Measurements from ENCODE around the gene PYGO1.

Gene PYGO1

GRCh38 chr15:55576943-55577342 lies 11.2 kb downstream of the PYGO1 start:
- DNase-seq (ENCODE audit: low spot score): no peak
- H2BK12ac ChIP-seq (ENCODE audit: low read length): no peak overlapping the region
- no peaks in the 10 kb centered on the region for H3K79me1 ChIP-seq (ENCODE audit: low read depth, low read length)
- H3K4me2 ChIP-seq (ENCODE audit: insufficient read depth, low read length, poor library complexity, severe bottlenecking): no peak overlapping the region
- H4K8ac ChIP-seq (ENCODE audit: low read depth, low read length): no peak overlapping the region
- peaks cover 0 to 9% of the 10 kb centered on the region in 2 donors for H3K9me3 ChIP-seq (replicated peaks in 1 of 2; ENCODE audit: control insufficient read depth in 2 of 2, insufficient read depth in 1 of 2, low read depth in 1 of 2, low read length in 2 of 2)
- H3K23ac ChIP-seq (ENCODE audit: low read depth, low read length, poor library complexity): no peak overlapping the region
- no peak overlapping the region for H2BK5ac ChIP-seq (ENCODE audit: low read length)
- no peak overlapping the region for H3K14ac ChIP-seq (ENCODE audit: low read length)
- H3K4me3 ChIP-seq (ENCODE audit: low read length in 2 of 2): no peak overlapping the region
- peaks cover 0 to 33% of the 10 kb centered on the region in 2 donors for H3K36me3 ChIP-seq (replicated peaks in 1 of 2; ENCODE audit: control insufficient read depth in 2 of 2, insufficient read depth in 2 of 2, low read length in 2 of 2)
- H3K4ac ChIP-seq (ENCODE audit: low read length): no peak overlapping the region
- H2BK120ac ChIP-seq (ENCODE audit: low read depth, low read length): no peak overlapping the region
- no peak overlapping the region for H2BK15ac ChIP-seq (ENCODE audit: low read length)
- no peak overlapping the region for H2AK5ac ChIP-seq (ENCODE audit: low read depth, low read length)
- H4K91ac ChIP-seq (ENCODE audit: low read depth, low read length, poor library complexity): no peak overlapping the region
- no peaks in the 10 kb centered on the region for H3K27me3 ChIP-seq (ENCODE audit: control insufficient read depth in 3 of 3, insufficient read depth in 3 of 3, low read depth in 1 of 3, low read length in 3 of 3)
- no peak overlapping the region for H3K27ac ChIP-seq (replicated peaks; ENCODE audit: low read length)
- no peak overlapping the region for H3K18ac ChIP-seq (ENCODE audit: low read length)
- WGBS, 2 donors (ENCODE audit: extremely low coverage in 2 of 2, insufficient read length in 2 of 2, insufficient replicate concordance in 1 of 2): no CpG with 5 or more reads among the region's 6 CpGs
- H3K4me1 ChIP-seq (ENCODE audit: control insufficient read depth in 2 of 2, insufficient read depth in 1 of 2, low read depth in 1 of 2, low read length in 2 of 2): no peaks in the 10 kb centered on the region
- no peak overlapping the region for H3K9ac ChIP-seq (ENCODE audit: low read depth, low read length, poor library complexity)
- no peak overlapping the region for H2AFZ ChIP-seq (ENCODE audit: low read length)

DNA sequence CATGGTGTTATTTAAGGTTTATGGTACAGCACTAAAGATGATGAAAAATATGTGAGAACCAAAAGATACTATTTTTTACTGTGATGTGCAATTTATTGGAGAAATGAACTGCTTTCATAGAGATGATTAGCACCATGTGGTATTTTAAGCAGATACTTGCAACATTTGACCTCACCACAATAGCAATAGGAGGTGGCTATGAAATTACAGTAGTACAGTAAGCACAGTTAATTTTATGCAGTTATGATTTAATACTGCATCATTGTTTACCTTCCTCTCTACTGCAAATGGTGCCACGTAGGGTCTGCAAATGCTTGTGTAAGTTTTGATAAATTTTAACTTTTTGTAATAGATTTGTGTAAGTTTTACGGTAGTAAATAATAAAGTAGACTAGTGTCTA lies 14.0 kb downstream of the PYGO1 start:
- H3K14ac ChIP-seq (ENCODE audit: low read length): no peak overlapping the region
- H3K23ac ChIP-seq (ENCODE audit: low read depth, low read length, poor library complexity): no peak overlapping the region
- H4K91ac ChIP-seq (ENCODE audit: low read depth, low read length, poor library complexity): no peak overlapping the region
- H3K27ac ChIP-seq (replicated peaks; ENCODE audit: low read length): no peak overlapping the region
- no peak overlapping the region for H3K4ac ChIP-seq (ENCODE audit: low read length)
- H2BK15ac ChIP-seq (ENCODE audit: low read length): no peak overlapping the region
- no peak overlapping the region for H2AFZ ChIP-seq (ENCODE audit: low read length)
- H3K9ac ChIP-seq (ENCODE audit: low read depth, low read length, poor library complexity): no peak overlapping the region
- H3K79me1 ChIP-seq (ENCODE audit: low read depth, low read length): no peaks in the 10 kb centered on the region
- no peaks in the 10 kb centered on the region for H3K4me1 ChIP-seq (ENCODE audit: control insufficient read depth in 2 of 2, insufficient read depth in 1 of 2, low read depth in 1 of 2, low read length in 2 of 2)
- no peak overlapping the region for H2BK120ac ChIP-seq (ENCODE audit: low read depth, low read length)
- no peak overlapping the region for H4K8ac ChIP-seq (ENCODE audit: low read depth, low read length)
- H2AK5ac ChIP-seq (ENCODE audit: low read depth, low read length): no peak overlapping the region
- H3K4me2 ChIP-seq (ENCODE audit: insufficient read depth, low read length, poor library complexity, severe bottlenecking): no peak overlapping the region
- 100% methylated on average over 1 of the region's 2 CpGs; no CpG with 5 or more reads in 1 of the 2 donors for WGBS, 2 donors (ENCODE audit: extremely low coverage in 2 of 2, insufficient read length in 2 of 2, insufficient replicate concordance in 1 of 2)
- H3K9me3 ChIP-seq (replicated peaks in 1 of 2; ENCODE audit: control insufficient read depth in 2 of 2, insufficient read depth in 1 of 2, low read depth in 1 of 2, low read length in 2 of 2): peaks cover 0 to 28% of the 10 kb centered on the region in 2 donors
- no peak overlapping the region for H2BK12ac ChIP-seq (ENCODE audit: low read length)
- H3K36me3 ChIP-seq (replicated peaks in 1 of 2; ENCODE audit: control insufficient read depth in 2 of 2, insufficient read depth in 2 of 2, low read length in 2 of 2): peaks cover 0 to 26% of the 10 kb centered on the region in 2 donors
- DNase-seq (ENCODE audit: low spot score): no peak
- no peak overlapping the region for H3K4me3 ChIP-seq (ENCODE audit: low read length in 2 of 2)
- no peak overlapping the region for H2BK5ac ChIP-seq (ENCODE audit: low read length)
- H3K18ac ChIP-seq (ENCODE audit: low read length): no peak overlapping the region
- H3K27me3 ChIP-seq (ENCODE audit: control insufficient read depth in 3 of 3, insufficient read depth in 3 of 3, low read depth in 1 of 3, low read length in 3 of 3): no peaks in the 10 kb centered on the region

GRCh38 chr15:55573224-55573623 lies 14.9 kb downstream of the PYGO1 start:
- no peak for DNase-seq (ENCODE audit: low spot score)
- Histone ChIP-seq H3K18ac (ENCODE audit: low read length) (no peak overlapping the region), H2BK120ac (ENCODE audit: low read depth, low read length) (no peak overlapping the region), H4K8ac (ENCODE audit: low read depth, low read length) (no peak overlapping the region), H3K23ac (ENCODE audit: low read depth, low read length, poor library complexity) (no peak overlapping the region), H3K79me1 (ENCODE audit: low read depth, low read length) (no peaks in the 10 kb centered on the region), H3K4me1 (ENCODE audit: control insufficient read depth in 2 of 2, insufficient read depth in 1 of 2, low read depth in 1 of 2, low read length in 2 of 2) (no peaks in the 10 kb centered on the region), H2AK5ac (ENCODE audit: low read depth, low read length) (no peak overlapping the region), H3K9me3 (replicated peaks in 1 of 2; ENCODE audit: control insufficient read depth in 2 of 2, insufficient read depth in 1 of 2, low read depth in 1 of 2, low read length in 2 of 2) (peaks cover 0 to 28% of the 10 kb centered on the region in 2 donors), H2AFZ (ENCODE audit: low read length) (no peak overlapping the region), H4K91ac (ENCODE audit: low read depth, low read length, poor library complexity) (no peak overlapping the region), H3K27me3 (ENCODE audit: control insufficient read depth in 3 of 3, insufficient read depth in 3 of 3, low read depth in 1 of 3, low read length in 3 of 3) (no peaks in the 10 kb centered on the region), H3K9ac (ENCODE audit: low read depth, low read length, poor library complexity) (no peak overlapping the region), H3K14ac (ENCODE audit: low read length) (no peak overlapping the region), H3K27ac (replicated peaks; ENCODE audit: low read length) (no peak overlapping the region), H3K4me3 (ENCODE audit: low read length in 2 of 2) (no peak overlapping the region), H3K4ac (ENCODE audit: low read length) (no peak overlapping the region), H3K36me3 (replicated peaks in 1 of 2; ENCODE audit: control insufficient read depth in 2 of 2, insufficient read depth in 2 of 2, low read length in 2 of 2) (peaks cover 0 to 20% of the 10 kb centered on the region in 2 donors), H2BK15ac (ENCODE audit: low read length) (no peak overlapping the region), H3K4me2 (ENCODE audit: insufficient read depth, low read length, poor library complexity, severe bottlenecking) (no peak overlapping the region), H2BK5ac (ENCODE audit: low read length) (no peak overlapping the region), H2BK12ac (ENCODE audit: low read length) (no peak overlapping the region)

DNA sequence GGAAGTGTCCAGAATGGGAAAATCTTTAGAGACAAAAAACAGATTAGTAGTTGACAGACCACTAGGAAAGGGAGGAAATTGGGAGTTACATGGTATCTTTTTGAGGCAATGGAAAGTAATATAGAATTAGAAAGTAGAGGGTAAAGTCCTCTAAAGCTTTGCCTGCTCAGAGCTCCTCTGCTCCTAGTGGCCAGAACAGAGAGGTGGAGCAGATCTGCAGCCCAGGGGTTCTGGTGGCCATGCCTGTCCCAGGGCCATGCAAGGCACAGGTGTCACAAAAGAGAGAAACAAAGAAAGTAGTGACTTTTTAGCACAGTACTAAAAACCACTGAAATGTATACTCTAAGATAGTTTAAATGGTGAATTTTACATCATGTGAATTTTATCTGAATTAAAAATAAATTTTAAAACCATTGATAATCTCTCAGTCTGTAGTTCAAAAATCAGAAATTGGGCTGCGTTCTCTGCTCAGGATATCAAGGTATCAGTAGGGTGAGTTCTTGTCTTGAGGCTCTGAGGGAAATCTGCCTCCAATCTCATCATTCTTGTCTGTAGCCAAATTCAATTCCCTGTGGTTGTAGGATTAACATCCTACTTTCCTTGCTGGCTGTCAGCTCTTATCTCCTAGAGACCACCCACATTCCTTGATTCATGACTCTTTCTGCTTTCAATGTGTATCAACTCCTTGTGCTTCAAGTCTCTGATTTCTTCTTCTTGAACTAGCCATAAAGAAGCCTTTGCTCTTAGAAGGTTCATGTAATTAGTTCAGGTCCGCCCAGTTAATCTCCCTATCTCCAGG lies 23.6 kb downstream of the PYGO1 start:
- Histone ChIP-seq H3K14ac (ENCODE audit: low read length) (no peak overlapping the region), H3K4me1 (ENCODE audit: control insufficient read depth in 2 of 2, insufficient read depth in 1 of 2, low read depth in 1 of 2, low read length in 2 of 2) (no peaks in the 10 kb centered on the region), H3K4ac (ENCODE audit: low read length) (no peak overlapping the region), H2BK5ac (ENCODE audit: low read length) (no peak overlapping the region), H3K79me1 (ENCODE audit: low read depth, low read length) (no peaks in the 10 kb centered on the region), H4K91ac (ENCODE audit: low read depth, low read length, poor library complexity) (no peak overlapping the region), H3K36me3 (replicated peaks in 1 of 2; ENCODE audit: control insufficient read depth in 2 of 2, insufficient read depth in 2 of 2, low read length in 2 of 2) (peaks cover 0 to 2% of the 10 kb centered on the region in 2 donors), H3K23ac (ENCODE audit: low read depth, low read length, poor library complexity) (no peak overlapping the region), H3K4me2 (ENCODE audit: insufficient read depth, low read length, poor library complexity, severe bottlenecking) (no peak overlapping the region), H2AK5ac (ENCODE audit: low read depth, low read length) (no peak overlapping the region), H2BK15ac (ENCODE audit: low read length) (no peak overlapping the region), H4K8ac (ENCODE audit: low read depth, low read length) (no peak overlapping the region), H3K27ac (replicated peaks; ENCODE audit: low read length) (no peak overlapping the region), H3K4me3 (ENCODE audit: low read length in 2 of 2) (no peak overlapping the region), H3K9ac (ENCODE audit: low read depth, low read length, poor library complexity) (no peak overlapping the region), H3K9me3 (replicated peaks in 1 of 2; ENCODE audit: control insufficient read depth in 2 of 2, insufficient read depth in 1 of 2, low read depth in 1 of 2, low read length in 2 of 2) (peaks cover 2 to 27% of the 10 kb centered on the region in 2 donors), H3K18ac (ENCODE audit: low read length) (no peak overlapping the region), H2AFZ (ENCODE audit: low read length) (no peak overlapping the region), H3K27me3 (ENCODE audit: control insufficient read depth in 3 of 3, insufficient read depth in 3 of 3, low read depth in 1 of 3, low read length in 3 of 3) (no peaks in the 10 kb centered on the region), H2BK12ac (ENCODE audit: low read length) (no peak overlapping the region), H2BK120ac (ENCODE audit: low read depth, low read length) (no peak overlapping the region)
- no peak for DNase-seq (ENCODE audit: low spot score)
- no CpG with 5 or more reads among the region's 2 CpGs for WGBS, 2 donors (ENCODE audit: extremely low coverage in 2 of 2, insufficient read length in 2 of 2, insufficient replicate concordance in 1 of 2)

Measured in neuronal stem cell (in vitro differentiated cells).